NCI-H510A (cell line): ENCODE results near the gene CEP350.
"Not testable (repeated sequence)": the region's sequence is repeated elsewhere in the genome, so short reads cannot be mapped to it uniquely, and the experiment has no call there.

ENCODE experiments used
- DNase-seq: peaks from one replicate; lab custom pipeline; 2025; lab: John Stamatoyannopoulos, UW

Gene CEP350

GRCh38 chr1:179995576-179995975, 41.0 kb downstream of the CEP350 start:
- DNase-seq: no peak

GRCh38 chr1:179996099-179996498, 41.5 kb downstream of the CEP350 start:
- DNase-seq: no peak

GRCh38 chr1:180000575-180000974, 46.0 kb downstream of the CEP350 start:
- DNase-seq: no peak

- DNase-seq: no peak
These were observed 47.8 kb downstream of the CEP350 start for GRCh38 chr1:180002437-180002836.

GRCh38 chr1:180003026-180003695, 48.6 kb downstream of the CEP350 start:
- DNase-seq: no peak

GRCh38 chr1:180006762-180007161, 52.2 kb downstream of the CEP350 start:
- DNase-seq: not testable (repeated sequence)

- no peak for DNase-seq
These were observed 65.4 kb downstream of the CEP350 start for GRCh38 chr1:180020017-180020416.

GRCh38 chr1:180026556-180026955, 71.9 kb downstream of the CEP350 start:
- DNase-seq: no peak

GRCh38 chr1:180027949-180028445, 73.4 kb downstream of the CEP350 start:
- no peak for DNase-seq

- DNase-seq: no peak
These were observed 74.3 kb downstream of the CEP350 start for GRCh38 chr1:180028864-180029263.

GRCh38 chr1:180029524-180030135, 75.0 kb downstream of the CEP350 start:
- no peak for DNase-seq

GRCh38 chr1:180031664-180032063, 77.1 kb downstream of the CEP350 start:
- DNase-seq: no peak

- DNase-seq: no peak
These were observed 78.8 kb downstream of the CEP350 start for GRCh38 chr1:180033390-180033789.

GRCh38 chr1:180040034-180040433, 85.4 kb downstream of the CEP350 start:
- no peak for DNase-seq

GRCh38 chr1:180041582-180041981, 87.0 kb downstream of the CEP350 start:
- DNase-seq: no peak

- DNase-seq: no peak
These were observed 88.5 kb downstream of the CEP350 start for GRCh38 chr1:180042988-180043622.

GRCh38 chr1:180043785-180044184, 89.2 kb downstream of the CEP350 start:
- DNase-seq: no peak

- DNase-seq: no peak
These were observed 92.1 kb downstream of the CEP350 start for GRCh38 chr1:180046674-180047073.

GRCh38 chr1:180053594-180054567, 99.3 kb downstream of the CEP350 start:
- no peak for DNase-seq

GRCh38 chr1:180057883-180058396, 103.3 kb downstream of the CEP350 start:
- DNase-seq: no peak

GRCh38 chr1:180061019-180061418, 106.4 kb downstream of the CEP350 start:
- no peak for DNase-seq

- DNase-seq: no peak
These were observed 107.9 kb downstream of the CEP350 start for GRCh38 chr1:180062452-180062971.
